ENCODE measurements around the gene ESYT3. TPM values are rescaled to one million over a fixed set of nuclear protein-coding genes. Genes with fewer than 3 reads are reported as not detected.

The ESYT3 gene
- total RNA-seq, 6 donors from 2014 or later = 45.9 to 93.3 (median 54.6) TPM

GRCh38 chr3:138469874-138470273 is 35.5 kb downstream of the ESYT3 start:
- peaks cover 0 to 26% (median 15%) of the 10 kb centered on the region in 4 donors for H3K4me1 ChIP-seq
- TF ChIP-seq EP300 (IDR thresholded peaks at IDR 0.05) (peak in 1 of 4 donors; percentile 16), POLR2AphosphoS5 (IDR thresholded peaks at IDR 0.05) (peak; percentile 25 to 36), POLR2A (IDR thresholded peaks at IDR 0.05) (peak in 1 of 4 donors; percentile 29)
- TF ChIP-seq, protein P1, sequence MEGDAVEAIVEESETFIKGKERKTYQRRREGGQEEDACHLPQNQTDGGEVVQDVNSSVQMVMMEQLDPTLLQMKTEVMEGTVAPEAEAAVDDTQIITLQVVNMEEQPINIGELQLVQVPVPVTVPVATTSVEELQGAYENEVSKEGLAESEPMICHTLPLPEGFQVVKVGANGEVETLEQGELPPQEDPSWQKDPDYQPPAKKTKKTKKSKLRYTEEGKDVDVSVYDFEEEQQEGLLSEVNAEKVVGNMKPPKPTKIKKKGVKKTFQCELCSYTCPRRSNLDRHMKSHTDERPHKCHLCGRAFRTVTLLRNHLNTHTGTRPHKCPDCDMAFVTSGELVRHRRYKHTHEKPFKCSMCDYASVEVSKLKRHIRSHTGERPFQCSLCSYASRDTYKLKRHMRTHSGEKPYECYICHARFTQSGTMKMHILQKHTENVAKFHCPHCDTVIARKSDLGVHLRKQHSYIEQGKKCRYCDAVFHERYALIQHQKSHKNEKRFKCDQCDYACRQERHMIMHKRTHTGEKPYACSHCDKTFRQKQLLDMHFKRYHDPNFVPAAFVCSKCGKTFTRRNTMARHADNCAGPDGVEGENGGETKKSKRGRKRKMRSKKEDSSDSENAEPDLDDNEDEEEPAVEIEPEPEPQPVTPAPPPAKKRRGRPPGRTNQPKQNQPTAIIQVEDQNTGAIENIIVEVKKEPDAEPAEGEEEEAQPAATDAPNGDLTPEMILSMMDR (IDR thresholded peaks at IDR 0.05) = no peak
- H3K4me3 ChIP-seq = no peak overlapping the region
- H3K27me3 ChIP-seq = no peaks in the 10 kb centered on the region
- peak overlapping the region in 3 of 4 donors; percentile 35 to 68 (median 66) for H3K27ac ChIP-seq
- H3K9me3 ChIP-seq = no peaks in the 10 kb centered on the region
- peaks cover 0 to 45% (median 4%) of the 10 kb centered on the region in 4 donors for H3K36me3 ChIP-seq
- peak in 1 of 2 donors; percentile 84 for DNase-seq
- 61 to 68% methylated on average over 5 to 6 of the region's 6 CpGs for WGBS, 2 donors
- peak; percentile 45 to 76 for ATAC-seq (ENCODE audit: low FRiP score in 2 of 2)

DNA sequence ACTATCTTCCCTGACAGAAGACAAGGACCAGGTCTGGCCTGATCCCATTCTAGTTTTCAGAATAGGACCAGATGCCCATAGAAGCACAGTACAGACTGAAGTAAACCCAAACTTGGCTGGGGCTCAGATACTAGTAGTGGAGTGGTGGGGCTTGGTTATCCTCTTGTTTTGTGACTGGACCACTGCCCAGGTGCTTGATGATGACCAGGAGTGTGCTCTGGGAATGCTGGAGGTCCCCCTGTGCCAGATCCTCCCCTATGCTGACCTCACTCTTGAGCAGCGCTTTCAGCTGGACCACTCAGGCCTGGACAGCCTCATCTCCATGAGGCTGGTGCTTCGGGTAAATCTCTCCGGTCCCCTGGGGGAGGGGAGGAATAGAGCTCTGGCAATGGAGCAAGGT is 36.3 kb downstream of the ESYT3 start:
- H3K36me3 ChIP-seq = peaks cover 0 to 38% (median 4%) of the 10 kb centered on the region in 4 donors
- DNase-seq = peak in 1 of 2 donors; percentile 59
- 85 to 87% methylated on average over 3 of the region's 3 CpGs for WGBS, 2 donors
- no peaks in the 10 kb centered on the region for H3K9me3 ChIP-seq
- peaks cover 0 to 26% (median 15%) of the 10 kb centered on the region in 4 donors for H3K4me1 ChIP-seq
- no peak overlapping the region for H3K4me3 ChIP-seq
- no peaks in the 10 kb centered on the region for H3K27me3 ChIP-seq
- H3K27ac ChIP-seq = peak overlapping the region in 3 of 4 donors; percentile 7 to 68 (median 35)
- peak in 1 of 2 donors; percentile 7 for ATAC-seq (ENCODE audit: low FRiP score in 2 of 2)
- TF ChIP-seq POLR2A (IDR thresholded peaks at IDR 0.05) (no peak), POLR2AphosphoS5 (IDR thresholded peaks at IDR 0.05) (peak in 1 of 2 donors; percentile 22)

DNA sequence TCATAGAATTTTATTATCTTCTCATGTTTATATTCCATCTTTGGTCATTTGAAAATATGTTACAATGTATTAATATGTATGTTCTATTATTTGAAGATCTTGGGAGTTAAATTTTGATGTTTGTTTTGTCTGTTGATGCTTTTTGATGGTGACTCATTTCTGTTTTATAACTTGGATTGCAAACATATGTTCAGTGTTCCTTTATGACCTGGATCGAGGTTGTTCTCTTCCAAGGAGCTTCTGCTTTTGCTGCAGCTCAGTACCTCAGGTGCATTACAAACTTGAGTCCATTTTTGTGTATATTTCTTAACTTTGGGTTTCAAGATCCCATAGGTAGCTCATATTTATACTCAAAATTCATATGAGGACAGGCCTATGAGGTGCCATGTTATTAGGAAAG is 37.1 kb downstream of the ESYT3 start:
- no peaks in the 10 kb centered on the region for H3K27me3 ChIP-seq
- peak overlapping the region in 1 of 4 donors; percentile 35 for H3K27ac ChIP-seq
- ATAC-seq (ENCODE audit: low FRiP score in 2 of 2) (no peak), DNase-seq (no peak)
- no peak overlapping the region for H3K4me3 ChIP-seq
- no peaks in the 10 kb centered on the region for H3K9me3 ChIP-seq
- peaks cover 0 to 28% (median 15%) of the 10 kb centered on the region in 4 donors for H3K4me1 ChIP-seq
- 79 to 82% methylated on average over 1 of the region's 1 CpG for WGBS, 2 donors
- H3K36me3 ChIP-seq = peaks cover 0 to 35% (median 4%) of the 10 kb centered on the region in 4 donors
- TF ChIP-seq, protein P1 (IDR thresholded peaks at IDR 0.05) = no peak
- no peak for TF ChIP-seq POLR2AphosphoS5 (IDR thresholded peaks at IDR 0.05)

- DNase-seq (no peak), ATAC-seq (ENCODE audit: low FRiP score in 2 of 2) (no peak)
- WGBS, 2 donors = 86 to 87% methylated on average over 8 of the region's 8 CpGs
These were observed 37.9 kb downstream of the ESYT3 start for GRCh38 chr3:138472141-138472825.

DNA sequence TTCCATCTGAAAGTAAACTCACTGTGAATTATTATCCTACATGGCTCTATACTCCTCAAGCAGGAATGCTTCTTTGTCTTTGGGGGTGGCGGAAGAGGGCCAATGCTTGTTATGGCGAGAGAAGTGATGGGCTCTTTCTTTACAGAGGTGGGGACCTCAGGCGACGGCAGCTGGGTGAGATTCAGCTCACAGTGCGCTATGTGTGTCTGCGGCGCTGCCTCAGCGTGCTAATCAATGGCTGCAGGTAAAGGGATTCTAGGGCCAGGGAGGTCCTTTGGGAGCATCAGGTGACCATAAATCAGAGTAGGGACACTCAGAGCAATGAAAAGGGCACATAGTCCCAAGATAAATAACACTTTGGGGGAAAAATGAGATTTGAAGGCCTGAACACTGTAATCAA is 39.0 kb downstream of the ESYT3 start:
- Histone ChIP-seq H3K9me3 (no peaks in the 10 kb centered on the region), H3K27me3 (no peaks in the 10 kb centered on the region), H3K36me3 (peaks cover 0 to 18% (median 2%) of the 10 kb centered on the region in 4 donors), H3K27ac (peak overlapping the region in 3 of 4 donors; percentile 36 to 51 (median 46)), H3K4me1 (peaks cover 0 to 43% (median 21%) of the 10 kb centered on the region in 4 donors), H3K4me3 (no peak overlapping the region)
- DNase-seq (no peak), ATAC-seq (ENCODE audit: low FRiP score in 2 of 2) (no peak)
- WGBS, 2 donors = 98% methylated on average over 8 of the region's 8 CpGs
- TF ChIP-seq POLR2A (IDR thresholded peaks at IDR 0.05) (no peak), POLR2AphosphoS5 (IDR thresholded peaks at IDR 0.05) (no peak), EP300 (IDR thresholded peaks at IDR 0.05) (no peak)
- TF ChIP-seq, protein P1 (IDR thresholded peaks at IDR 0.05) = no peak

More at GRCh38 chr3:138472141-138472825, 37.9 kb downstream of the ESYT3 start:
- H3K4me3 ChIP-seq = no peak overlapping the region
- peaks cover 0 to 34% (median 15%) of the 10 kb centered on the region in 4 donors for H3K4me1 ChIP-seq
- no peaks in the 10 kb centered on the region for H3K27me3 ChIP-seq
- H3K27ac ChIP-seq = peak overlapping the region in 2 of 4 donors; percentile 18 to 46
- TF ChIP-seq, protein P1 (IDR thresholded peaks at IDR 0.05) = no peak
- TF ChIP-seq POLR2A (IDR thresholded peaks at IDR 0.05) (no peak), EP300 (IDR thresholded peaks at IDR 0.05) (no peak), POLR2AphosphoS5 (IDR thresholded peaks at IDR 0.05) (no peak)
- H3K36me3 ChIP-seq = peaks cover 0 to 28% (median 4%) of the 10 kb centered on the region in 4 donors
- no peaks in the 10 kb centered on the region for H3K9me3 ChIP-seq

All from upper lobe of left lung (tissue), 6 donors.